Activated naive CD8-positive, alpha-beta T cell (primary cell): ENCODE measurements around the gene SEMA6D.

ENCODE experiments used
- H3K27ac Mint-ChIP-seq: one replicate; pipeline ENCODE4 v1.8.0; 2021; ENCODE audit warnings: mixed read lengths
- H3K27me3 Mint-ChIP-seq: one replicate; pipeline ENCODE4 v1.8.0; 2021; ENCODE audit warnings: mixed read lengths
- H3K36me3 Mint-ChIP-seq: one replicate; pipeline ENCODE4 v1.8.0; 2021; ENCODE audit warnings: mixed read lengths
- H3K4me1 Mint-ChIP-seq: one replicate; pipeline ENCODE4 v1.8.0; 2021; ENCODE audit warnings: low read depth, mixed read lengths
- H3K4me3 Mint-ChIP-seq: one replicate; pipeline ENCODE4 v1.8.0; 2021; ENCODE audit warnings: mild to moderate bottlenecking, mixed read lengths
- H3K9me3 Mint-ChIP-seq: one replicate; pipeline ENCODE4 v1.8.0; 2021; ENCODE audit warnings: low read depth, mixed read lengths

SEMA6D gene

GRCh38 chr15:47705281-47705997 is 11.9 kb upstream of the SEMA6D start:
- no peaks in the 10 kb centered on the region for H3K36me3 Mint-ChIP-seq
- no peak overlapping the region for H3K27ac Mint-ChIP-seq
- H3K9me3 Mint-ChIP-seq = no peaks in the 10 kb centered on the region
- no peak overlapping the region for H3K4me3 Mint-ChIP-seq
- H3K27me3 Mint-ChIP-seq = peaks cover 3% of the 10 kb centered on the region
- H3K4me1 Mint-ChIP-seq = no peaks in the 10 kb centered on the region

- Mint-ChIP-seq H3K27me3 (peaks cover 4% of the 10 kb centered on the region), H3K4me1 (no peaks in the 10 kb centered on the region), H3K4me3 (no peak overlapping the region), H3K27ac (no peak overlapping the region), H3K36me3 (no peaks in the 10 kb centered on the region), H3K9me3 (no peaks in the 10 kb centered on the region)
Measured at GRCh38 chr15:47707391-47707790, 9.9 kb upstream of the SEMA6D start.

- no peaks in the 10 kb centered on the region for H3K9me3 Mint-ChIP-seq
- H3K4me3 Mint-ChIP-seq = no peak overlapping the region
- H3K4me1 Mint-ChIP-seq = no peaks in the 10 kb centered on the region
- peaks cover 4% of the 10 kb centered on the region for H3K27me3 Mint-ChIP-seq
- no peaks in the 10 kb centered on the region for H3K36me3 Mint-ChIP-seq
- no peak overlapping the region for H3K27ac Mint-ChIP-seq
Measured at GRCh38 chr15:47708161-47708980, 8.9 kb upstream of the SEMA6D start.

GRCh38 chr15:47711655-47712054 is 5.7 kb upstream of the SEMA6D start:
- no peaks in the 10 kb centered on the region for H3K36me3 Mint-ChIP-seq
- peaks cover 22% of the 10 kb centered on the region for H3K27me3 Mint-ChIP-seq
- H3K4me3 Mint-ChIP-seq = no peak overlapping the region
- H3K27ac Mint-ChIP-seq = no peak overlapping the region
- no peaks in the 10 kb centered on the region for H3K4me1 Mint-ChIP-seq
- H3K9me3 Mint-ChIP-seq = no peaks in the 10 kb centered on the region

- H3K27me3 Mint-ChIP-seq = peaks cover 31% of the 10 kb centered on the region
- H3K9me3 Mint-ChIP-seq = no peaks in the 10 kb centered on the region
- no peaks in the 10 kb centered on the region for H3K36me3 Mint-ChIP-seq
- H3K4me3 Mint-ChIP-seq = no peak overlapping the region
- H3K27ac Mint-ChIP-seq = no peak overlapping the region
- peaks cover 4% of the 10 kb centered on the region for H3K4me1 Mint-ChIP-seq
Measured at GRCh38 chr15:47715402-47715801, 1.9 kb upstream of the SEMA6D start.

GRCh38 chr15:47715856-47716445 is 1.4 kb upstream of the SEMA6D start:
- Mint-ChIP-seq H3K27ac (no peak overlapping the region), H3K27me3 (peaks cover 34% of the 10 kb centered on the region), H3K4me3 (no peak overlapping the region), H3K36me3 (no peaks in the 10 kb centered on the region), H3K9me3 (no peaks in the 10 kb centered on the region), H3K4me1 (peaks cover 4% of the 10 kb centered on the region)

GRCh38 chr15:47716516-47716915 is 789 bp upstream of the SEMA6D start:
- Mint-ChIP-seq H3K27ac (no peak overlapping the region), H3K4me1 (peaks cover 4% of the 10 kb centered on the region), H3K36me3 (no peaks in the 10 kb centered on the region), H3K4me3 (no peak overlapping the region), H3K27me3 (peaks cover 36% of the 10 kb centered on the region), H3K9me3 (no peaks in the 10 kb centered on the region)

- H3K4me3 Mint-ChIP-seq = no peak overlapping the region
- H3K27ac Mint-ChIP-seq = no peak overlapping the region
- H3K36me3 Mint-ChIP-seq = no peaks in the 10 kb centered on the region
- peaks cover 47% of the 10 kb centered on the region for H3K27me3 Mint-ChIP-seq
- H3K9me3 Mint-ChIP-seq = no peaks in the 10 kb centered on the region
- peaks cover 4% of the 10 kb centered on the region for H3K4me1 Mint-ChIP-seq
Measured at GRCh38 chr15:47718497-47719437, 1.5 kb downstream of the SEMA6D start.

- Mint-ChIP-seq H3K4me1 (peaks cover 4% of the 10 kb centered on the region), H3K4me3 (no peak overlapping the region), H3K9me3 (no peaks in the 10 kb centered on the region), H3K36me3 (no peaks in the 10 kb centered on the region), H3K27me3 (peaks cover 44% of the 10 kb centered on the region), H3K27ac (no peak overlapping the region)
Measured at GRCh38 chr15:47719730-47720129, 2.4 kb downstream of the SEMA6D start.

GRCh38 chr15:47720555-47720954 is 3.2 kb downstream of the SEMA6D start:
- Mint-ChIP-seq H3K4me1 (peaks cover 4% of the 10 kb centered on the region), H3K36me3 (no peaks in the 10 kb centered on the region), H3K27me3 (peaks cover 37% of the 10 kb centered on the region), H3K9me3 (no peaks in the 10 kb centered on the region), H3K4me3 (no peak overlapping the region), H3K27ac (no peak overlapping the region)

GRCh38 chr15:47721676-47722075 is 4.4 kb downstream of the SEMA6D start:
- H3K27ac Mint-ChIP-seq = no peak overlapping the region
- H3K36me3 Mint-ChIP-seq = no peaks in the 10 kb centered on the region
- H3K27me3 Mint-ChIP-seq = peaks cover 29% of the 10 kb centered on the region

GRCh38 chr15:47724346-47724745 is 7.0 kb downstream of the SEMA6D start:
- H3K27ac Mint-ChIP-seq = no peak overlapping the region
- no peak overlapping the region for H3K4me3 Mint-ChIP-seq
- H3K9me3 Mint-ChIP-seq = no peaks in the 10 kb centered on the region
- peaks cover 23% of the 10 kb centered on the region for H3K27me3 Mint-ChIP-seq
- no peaks in the 10 kb centered on the region for H3K4me1 Mint-ChIP-seq
- no peaks in the 10 kb centered on the region for H3K36me3 Mint-ChIP-seq

More at GRCh38 chr15:47721676-47722075, 4.4 kb downstream of the SEMA6D start:
- Mint-ChIP-seq H3K4me1 (peaks cover 4% of the 10 kb centered on the region), H3K9me3 (no peaks in the 10 kb centered on the region), H3K4me3 (no peak overlapping the region)

- Mint-ChIP-seq H3K27ac (no peak overlapping the region), H3K36me3 (no peaks in the 10 kb centered on the region), H3K4me3 (no peak overlapping the region), H3K27me3 (peaks cover 20% of the 10 kb centered on the region), H3K4me1 (no peaks in the 10 kb centered on the region), H3K9me3 (no peaks in the 10 kb centered on the region)
Measured at GRCh38 chr15:47725051-47725450, 7.7 kb downstream of the SEMA6D start.

- no peaks in the 10 kb centered on the region for H3K9me3 Mint-ChIP-seq
- H3K4me3 Mint-ChIP-seq = no peak overlapping the region
- peaks cover 14% of the 10 kb centered on the region for H3K27me3 Mint-ChIP-seq
- no peak overlapping the region for H3K27ac Mint-ChIP-seq
- H3K4me1 Mint-ChIP-seq = no peaks in the 10 kb centered on the region
- H3K36me3 Mint-ChIP-seq = no peaks in the 10 kb centered on the region
Measured at GRCh38 chr15:47725906-47726305, 8.6 kb downstream of the SEMA6D start.
